Subcutaneous abdominal adipose tissue (tissue), 5 donors: ENCODE measurements around the gene CD300LG.
"Not testable (repeated sequence)": the region's sequence is repeated elsewhere in the genome, so short reads cannot be mapped to it uniquely, and the experiment has no call there.

Experiments
- H3K27ac ChIP-seq: one replicate; pipeline ENCODE4 v1.7.0; 2013; ENCODE audit warnings: low read depth, mild to moderate bottlenecking, inconsistent platforms, low read length, moderate library complexity
- H3K27me3 ChIP-seq, 5 donors: one replicate each; pipeline ENCODE4 v1.7.0; 2013; ENCODE audit warnings: low read length in 5 of 5, inconsistent platforms in 1 of 5; ENCODE audit not compliant: control insufficient read depth in 5 of 5, insufficient read depth in 4 of 5
- H3K36me3 ChIP-seq, 5 donors: one replicate each; pipeline ENCODE4 v1.7.0; 2013; ENCODE audit warnings: low read length in 5 of 5; ENCODE audit not compliant: control insufficient read depth in 5 of 5, insufficient read depth in 5 of 5
- H3K4me1 ChIP-seq, 5 donors: one replicate each; pipeline ENCODE4 v1.7.0; 2013; ENCODE audit warnings: low read length in 5 of 5, mild to moderate bottlenecking in 3 of 5, moderate library complexity in 1 of 5; ENCODE audit not compliant: control insufficient read depth in 5 of 5, insufficient read depth in 5 of 5
- H3K4me3 ChIP-seq, 5 donors: one replicate each; pipeline ENCODE4 v1.7.0; 2013; ENCODE audit warnings: low read length in 5 of 5, low read depth in 1 of 5
- H3K9ac ChIP-seq, 5 donors: one replicate each; pipeline ENCODE4 v1.7.0; 2013; ENCODE audit warnings: low read length in 5 of 5, mild to moderate bottlenecking in 4 of 5, moderate library complexity in 3 of 5
- H3K9me3 ChIP-seq, 5 donors: one replicate each; pipeline ENCODE4 v1.7.0; 2013; ENCODE audit warnings: low read length in 5 of 5; ENCODE audit not compliant: control insufficient read depth in 5 of 5
- donor health status: healthy.
- donor health status: healthy.
- donor health status: healthy.
- donor health status: healthy.
- donor health status: healthy.

CD300LG gene

DNA sequence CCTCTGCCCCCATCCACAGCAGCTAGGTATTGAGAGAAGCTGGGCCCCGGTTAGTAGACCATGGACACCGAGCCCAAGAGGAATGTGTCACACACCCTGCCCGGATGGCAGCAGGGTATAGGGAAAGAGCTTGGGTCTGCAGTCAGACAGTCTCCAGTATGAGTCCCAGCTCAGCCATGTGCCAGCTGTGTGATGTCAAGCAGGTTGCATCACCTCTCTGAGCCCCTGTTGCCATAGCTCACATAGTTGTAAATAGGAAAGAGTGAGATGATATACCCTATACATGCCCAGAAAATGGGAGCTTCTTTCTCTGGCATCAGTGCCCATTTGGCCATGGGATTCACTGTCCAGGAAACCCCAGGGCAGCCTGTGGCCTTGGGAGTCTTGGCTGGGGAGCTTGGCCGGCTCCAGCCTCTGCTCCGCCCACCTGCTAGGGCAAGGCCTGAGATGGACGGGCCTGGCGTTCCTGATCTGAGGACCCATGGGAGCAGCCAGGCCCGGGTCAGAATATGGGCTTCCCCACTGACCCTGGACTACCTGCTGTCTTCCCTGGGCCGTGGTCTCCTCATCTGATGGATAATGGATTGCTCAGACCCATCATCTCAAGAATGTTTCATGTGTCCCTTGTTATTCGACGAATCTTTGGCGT lies 13.2 kb downstream of the CD300LG start:
- Histone ChIP-seq H3K36me3 (peaks cover 0 to 3% (median 0%) of the 10 kb centered on the region in 5 donors), H3K9me3 (no peaks in the 10 kb centered on the region), H3K4me1 (peaks cover 5 to 76% (median 16%) of the 10 kb centered on the region in 5 donors), H3K4me3 (peak overlapping the region in 1 of 5 donors; percentile 13), H3K27ac (peak overlapping the region; percentile 21), H3K27me3 (peaks cover 0 to 14% (median 4%) of the 10 kb centered on the region in 5 donors), H3K9ac (peak overlapping the region in 1 of 5 donors; percentile 33)

DNA sequence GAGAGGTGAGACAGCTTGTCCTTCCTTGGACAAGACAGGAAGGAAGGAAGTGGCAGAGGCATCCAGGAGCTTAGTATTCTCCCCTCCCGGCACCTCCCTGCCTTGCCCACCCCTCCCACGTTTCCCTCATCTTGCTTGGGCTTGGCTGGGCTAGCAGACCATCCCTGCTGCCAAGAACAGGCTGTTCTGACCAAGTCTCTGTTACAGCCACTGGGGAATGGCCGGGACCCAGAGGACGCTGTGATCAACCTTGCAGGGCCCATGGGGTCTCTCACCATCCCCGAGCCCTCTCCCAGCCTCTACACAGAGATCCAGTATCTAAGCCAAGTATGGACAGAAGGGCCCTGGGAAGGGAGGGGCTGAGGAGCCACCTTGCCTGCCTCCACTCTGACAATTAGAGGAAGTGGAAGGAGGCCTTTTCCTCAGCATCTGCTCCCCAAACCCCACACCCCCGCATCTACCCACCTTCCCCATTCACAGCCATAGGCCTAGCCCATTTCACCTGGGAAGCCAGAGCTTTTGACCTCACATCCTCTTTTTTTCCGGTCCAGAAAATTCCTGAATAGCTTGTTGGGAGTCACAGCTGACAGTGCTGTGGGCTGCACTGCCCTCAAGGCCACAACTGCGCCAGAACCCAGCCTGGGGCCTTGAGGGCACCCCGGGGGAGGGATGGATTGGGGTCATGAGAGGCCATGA lies 14.1 kb downstream of the CD300LG start:
- Histone ChIP-seq H3K4me3 (no peak overlapping the region), H3K9me3 (no peaks in the 10 kb centered on the region), H3K27ac (peak overlapping the region; percentile 77), H3K27me3 (peaks cover 0 to 14% (median 3%) of the 10 kb centered on the region in 5 donors), H3K9ac (peak overlapping the region in 1 of 5 donors; percentile 33), H3K4me1 (peaks cover 5 to 68% (median 14%) of the 10 kb centered on the region in 5 donors), H3K36me3 (peaks cover 0 to 3% (median 0%) of the 10 kb centered on the region in 5 donors)

DNA sequence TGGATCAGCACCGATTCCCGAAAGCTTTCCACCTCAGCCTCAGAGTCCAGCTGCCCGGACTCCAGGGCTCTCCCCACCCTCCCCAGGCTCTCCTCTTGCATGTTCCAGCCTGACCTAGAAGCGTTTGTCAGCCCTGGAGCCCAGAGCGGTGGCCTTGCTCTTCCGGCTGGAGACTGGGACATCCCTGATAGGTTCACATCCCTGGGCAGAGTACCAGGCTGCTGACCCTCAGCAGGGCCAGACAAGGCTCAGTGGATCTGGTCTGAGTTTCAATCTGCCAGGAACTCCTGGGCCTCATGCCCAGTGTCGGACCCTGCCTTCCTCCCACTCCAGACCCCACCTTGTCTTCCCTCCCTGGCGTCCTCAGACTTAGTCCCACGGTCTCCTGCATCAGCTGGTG lies 15.0 kb downstream of the CD300LG start:
- peak overlapping the region in 3 of 5 donors; percentile 3 to 28 (median 4) for H3K9ac ChIP-seq
- peaks cover 0 to 2% (median 0%) of the 10 kb centered on the region in 5 donors for H3K36me3 ChIP-seq

GRCh38 chr17:43864161-43864984 lies 17.4 kb downstream of the CD300LG start:
- Histone ChIP-seq H3K27me3 (no peaks in the 10 kb centered on the region), H3K4me1 (peaks cover 3 to 36% (median 11%) of the 10 kb centered on the region in 5 donors), H3K9me3 (peaks cover 0 to 3% (median 0%) of the 10 kb centered on the region in 5 donors), H3K9ac (no peak overlapping the region), H3K4me3 (no peak overlapping the region), H3K36me3 (no peaks in the 10 kb centered on the region), H3K27ac (no peak overlapping the region)

More for the DNA sequence above, 15.0 kb downstream of the CD300LG start:
- Histone ChIP-seq H3K4me1 (peaks cover 5 to 59% (median 14%) of the 10 kb centered on the region in 5 donors), H3K27me3 (peaks cover 0 to 9% (median 0%) of the 10 kb centered on the region in 5 donors), H3K9me3 (no peaks in the 10 kb centered on the region), H3K4me3 (no peak overlapping the region), H3K27ac (peak overlapping the region; percentile 77)

- Histone ChIP-seq H3K36me3 (no peaks in the 10 kb centered on the region), H3K27ac (no peak overlapping the region), H3K4me3 (no peak overlapping the region), H3K4me1 (peaks cover 0 to 4% (median 0%) of the 10 kb centered on the region in 5 donors), H3K27me3 (peaks cover 0 to 5% (median 0%) of the 10 kb centered on the region in 5 donors), H3K9me3 (peaks cover 0 to 3% (median 0%) of the 10 kb centered on the region in 5 donors), H3K9ac (no peak overlapping the region)
Observed at GRCh38 chr17:43868226-43868994, 21.4 kb downstream of the CD300LG start.

DNA sequence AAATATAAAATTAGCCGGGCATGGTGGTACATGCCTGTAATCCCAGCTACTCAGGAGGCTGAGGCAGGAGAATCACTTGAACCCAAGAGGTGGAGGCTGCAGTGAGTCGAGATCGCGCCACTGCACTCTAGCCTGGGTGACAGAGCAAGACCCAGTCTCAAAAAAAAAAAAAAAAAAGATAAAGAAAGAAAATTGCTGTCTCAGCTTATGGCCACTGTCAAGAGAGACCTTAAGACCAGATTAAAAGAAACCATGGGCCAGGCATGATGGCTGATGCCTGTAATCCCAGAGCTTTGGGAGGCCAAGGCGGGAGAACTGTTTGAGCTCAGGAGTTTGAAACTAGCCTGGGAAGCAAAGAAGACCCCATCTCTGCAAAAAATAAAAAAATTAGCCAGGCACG lies 22.1 kb downstream of the CD300LG start:
- H3K4me1 ChIP-seq, H3K9ac ChIP-seq, H3K4me3 ChIP-seq, H3K27me3 ChIP-seq, H3K36me3 ChIP-seq, H3K9me3 ChIP-seq, H3K27ac ChIP-seq: not testable (repeated sequence)

DNA sequence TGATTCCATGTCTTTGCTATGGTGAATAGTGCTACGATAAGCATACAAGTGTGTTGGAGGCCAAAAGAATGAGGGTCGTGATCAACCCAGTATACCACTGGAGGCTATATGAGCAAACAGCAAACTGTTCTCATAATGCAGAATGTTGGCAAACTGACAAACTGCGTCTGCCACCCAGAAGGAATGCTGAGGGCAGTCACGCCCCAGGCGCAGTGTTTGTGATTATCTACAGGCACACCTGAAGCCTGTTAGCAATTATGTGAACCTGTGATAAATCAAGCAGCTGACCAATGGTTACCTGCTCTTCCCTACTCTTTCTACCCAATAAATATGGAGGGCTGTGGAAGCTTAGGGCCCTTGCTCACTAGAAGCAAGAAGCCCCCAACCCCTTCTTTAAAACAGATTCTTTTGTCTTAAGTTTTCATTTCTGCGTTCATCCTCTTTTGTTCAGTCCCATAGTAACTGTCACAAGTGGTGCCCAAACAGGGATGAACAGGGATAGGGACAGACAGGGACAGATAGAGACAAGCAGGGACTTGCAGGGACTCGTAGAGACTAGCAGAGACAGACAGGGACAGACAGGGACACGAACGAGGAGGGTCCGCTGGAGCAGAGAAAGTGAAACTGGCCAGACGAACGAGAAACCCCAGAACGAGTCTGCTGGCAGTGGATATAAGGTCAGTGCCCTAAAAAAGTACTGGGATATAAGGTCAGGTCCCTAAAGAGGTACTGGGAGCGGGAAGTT lies 25.1 kb downstream of the CD300LG start:
- Histone ChIP-seq H3K4me3 (peak overlapping the region in 3 of 5 donors; percentile 3 to 37 (median 6)), H3K27ac (no peak overlapping the region), H3K9me3 (peaks cover 0 to 3% (median 0%) of the 10 kb centered on the region in 5 donors), H3K9ac (no peak overlapping the region), H3K27me3 (peaks cover 0 to 5% (median 0%) of the 10 kb centered on the region in 5 donors), H3K4me1 (peaks cover 0 to 4% (median 0%) of the 10 kb centered on the region in 5 donors), H3K36me3 (no peaks in the 10 kb centered on the region)

DNA sequence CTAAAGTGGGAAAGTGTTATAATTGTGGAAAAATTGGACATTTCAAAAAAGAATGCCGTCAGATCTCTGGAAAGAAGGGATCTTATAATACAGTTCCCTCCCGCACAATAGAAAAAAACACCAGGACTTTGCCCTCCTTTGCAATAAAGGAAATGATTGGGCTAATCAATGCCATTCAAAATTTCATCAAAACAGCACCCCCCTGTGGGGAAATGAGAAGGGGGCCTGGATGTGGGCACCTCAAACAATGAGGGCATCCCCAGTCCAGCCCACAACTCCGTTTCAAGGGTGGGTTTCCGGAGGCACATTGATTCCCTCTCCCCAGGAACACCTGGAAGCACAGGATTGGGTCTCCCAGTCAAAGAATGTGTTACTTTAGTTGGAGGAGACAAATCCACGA lies 26.1 kb downstream of the CD300LG start:
- Histone ChIP-seq H3K9me3 (peaks cover 0 to 3% (median 0%) of the 10 kb centered on the region in 5 donors), H3K27ac (no peak overlapping the region), H3K4me1 (peaks cover 0 to 4% (median 0%) of the 10 kb centered on the region in 5 donors), H3K4me3 (no peak overlapping the region), H3K27me3 (peaks cover 0 to 5% (median 0%) of the 10 kb centered on the region in 5 donors), H3K9ac (no peak overlapping the region), H3K36me3 (no peaks in the 10 kb centered on the region)

GRCh38 chr17:43873815-43874214 lies 26.8 kb downstream of the CD300LG start:
- Histone ChIP-seq H3K27me3 (peaks cover 0 to 5% (median 0%) of the 10 kb centered on the region in 5 donors), H3K4me3 (no peak overlapping the region), H3K9me3 (no peaks in the 10 kb centered on the region), H3K27ac (no peak overlapping the region), H3K9ac (no peak overlapping the region), H3K36me3 (no peaks in the 10 kb centered on the region), H3K4me1 (peaks cover 0 to 10% (median 0%) of the 10 kb centered on the region in 5 donors)
